Cardiac muscle cell (in vitro differentiated cells and primary cell): Measurements from ENCODE around the gene PNPLA7. TPM values are rescaled to one million over a fixed set of nuclear protein-coding genes. Genes with fewer than 3 reads are reported as not detected.
A peak's percentile ranks its signal among the peaks of the same experiment; 100 is the strongest.

Source experiments
- DNase-seq, 2 donors: peaks; one replicate each; pipeline versions ENCODE4 v3.0.0 to v3.0.0-alpha.2; 2010 to 2017; ENCODE audit warnings: low read depth in 1 of 2, low spot score in 1 of 2
- H3K27ac ChIP-seq: fragments of 200-600 bp; sonication (generic); 2 replicates; pipeline ENCODE4 v1.5.1; 2016
- H3K27me3 ChIP-seq: fragments of 200-600 bp; sonication (generic); 2 replicates; pipeline ENCODE4 v1.6.0; 2016; ENCODE audit warnings: control low read depth
- H3K36me3 ChIP-seq: fragments of 200-600 bp; sonication (generic); 2 replicates; pipeline ENCODE4 v1.5.1; 2016; ENCODE audit warnings: control low read depth
- H3K4me1 ChIP-seq: fragments of 200-600 bp; sonication (generic); 2 replicates; pipeline ENCODE4 v1.8.1; 2017; ENCODE audit warnings: low read depth, mild to moderate bottlenecking, mixed run types
- H3K4me3 ChIP-seq: fragments of 200-600 bp; sonication (generic); 2 replicates; pipeline ENCODE4 v1.5.1; 2016; ENCODE audit warnings: mild to moderate bottlenecking
- H3K9me3 ChIP-seq: fragments of 200-600 bp; sonication (generic); 2 replicates; pipeline ENCODE4 v1.5.1; 2017; ENCODE audit warnings: low read depth, mild to moderate bottlenecking, control low read depth
- CTCF ChIP-seq: IDR thresholded peaks from 2 replicates; pipeline ENCODE4 v1.5.1; 2012; ENCODE audit warnings: low read depth, mild to moderate bottlenecking, low read length
- polyA plus RNA-seq: library from polyadenylated mRNA; unstranded; fragments of >200 nt; fragmentation: Nextera tagmentation; extraction: Ambion mirVana; gene quantifications from 2 replicates; pipeline ENCODE4 v1.2.1, GENCODE V29; 2016
- total RNA-seq: library from RNA; depleted of rRNA; stranded (reverse); fragments of >200 nt; gene quantifications from 2 replicates; pipeline ENCODE4 v1.2.3, GENCODE V29; 2016

PNPLA7 gene
- total and polyA plus RNA-seq, 2 experiments from 2014 or later, result 1.4 to 3.6 TPM

GRCh38 chr9:137426018-137426681, 124.1 kb downstream of the PNPLA7 start:
- no peak for DNase-seq
- no peaks in the 10 kb centered on the region for H3K36me3 ChIP-seq
- no peak for TF ChIP-seq CTCF

GRCh38 chr9:137423514-137424291, 126.5 kb downstream of the PNPLA7 start:
- Histone ChIP-seq H3K36me3 (no peaks in the 10 kb centered on the region), H3K9me3 (no peaks in the 10 kb centered on the region), H3K27me3 (no peaks in the 10 kb centered on the region), H3K4me1 (peaks cover 13% of the 10 kb centered on the region), H3K4me3 (peak overlapping the region; percentile 69), H3K27ac (no peak overlapping the region)
- DNase-seq, result no peak
- no peak for TF ChIP-seq CTCF

More at GRCh38 chr9:137426018-137426681, 124.1 kb downstream of the PNPLA7 start:
- Histone ChIP-seq H3K4me3 (no peak overlapping the region), H3K9me3 (no peaks in the 10 kb centered on the region), H3K27me3 (no peaks in the 10 kb centered on the region), H3K27ac (peak overlapping the region; percentile 59), H3K4me1 (peaks cover 13% of the 10 kb centered on the region)

- Histone ChIP-seq H3K27me3 (no peaks in the 10 kb centered on the region), H3K27ac (no peak within 1 kb of the TSS), H3K4me3 (peak within 1 kb of the TSS; percentile 69), H3K4me1 (peaks cover 13% of the 10 kb centered on the region), H3K9me3 (no peaks in the 10 kb centered on the region), H3K36me3 (no peaks in the 10 kb centered on the region)
- peak; percentile 55 for TF ChIP-seq CTCF
- peak; percentile 95 to 97 for DNase-seq
Observed at GRCh38 chr9:137422604-137423513, 127.3 kb downstream of the PNPLA7 start, which contains the start of the genes EXD3 and NOXA1. Gene EXD3, minus strand, starts transcription at chr9:137423162. Its CDS starts 27,805 bp downstream, at chr9:137395357. Gene NOXA1, plus strand, starts transcription at chr9:137423393. Its CDS starts 137 bp downstream, at chr9:137423530.

GRCh38 chr9:137421838-137422603, 128.2 kb downstream of the PNPLA7 start:
- H3K9me3 ChIP-seq, result no peaks in the 10 kb centered on the region
- no peaks in the 10 kb centered on the region for H3K27me3 ChIP-seq
- H3K4me1 ChIP-seq, result peaks cover 13% of the 10 kb centered on the region
- TF ChIP-seq CTCF, result no peak
- peak overlapping the region; percentile 69 for H3K4me3 ChIP-seq
- H3K36me3 ChIP-seq, result no peaks in the 10 kb centered on the region
- no peak for DNase-seq
- H3K27ac ChIP-seq, result no peak overlapping the region
